GM18511 (cell line): Measurements from ENCODE around the gene TDO2.
"Not testable (repeated sequence)": the region's sequence is repeated elsewhere in the genome, so short reads cannot be mapped to it uniquely, and the experiment has no call there.

Source experiments
- ATAC-seq: cut with Tn5 transposase; IDR thresholded peaks from one replicate; pipeline ENCODE4 v1.9.1; 2021; ENCODE audit warnings: mild to moderate bottlenecking, moderate library complexity; ENCODE audit not compliant: unreplicated experiment

The TDO2 gene

DNA sequence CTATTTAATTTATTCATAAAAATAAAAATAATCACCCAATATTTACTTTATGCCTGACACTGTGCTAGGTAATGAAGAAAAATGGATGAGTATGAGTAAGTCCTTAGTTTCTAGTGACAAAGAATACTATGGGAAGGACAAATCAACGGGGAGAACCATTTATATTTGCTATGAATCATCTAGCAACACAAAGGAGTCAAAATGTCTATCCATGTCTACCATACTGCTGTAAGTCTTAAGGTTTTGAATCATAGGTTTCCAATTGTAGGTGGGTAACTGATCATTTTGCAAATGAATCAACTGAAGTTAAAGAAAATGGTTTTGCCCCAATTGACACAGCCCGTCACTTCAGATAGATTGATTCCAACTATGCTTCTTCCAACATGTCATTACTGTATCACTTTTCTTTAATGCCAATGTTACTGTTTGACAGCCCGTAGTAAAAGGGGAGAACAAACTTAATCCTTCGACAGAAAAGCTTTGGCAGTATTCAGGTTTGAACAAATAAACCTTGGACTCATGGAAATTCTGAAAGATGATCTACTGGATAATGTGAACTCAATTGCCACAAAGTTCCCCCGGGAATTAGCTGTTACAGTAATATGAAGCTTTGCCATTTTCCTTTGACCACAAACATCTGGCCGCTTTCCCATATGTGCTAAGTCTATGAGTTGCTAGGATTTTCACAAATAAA lies 3.2 kb downstream of the TDO2 start:
- ATAC-seq: no peak

DNA sequence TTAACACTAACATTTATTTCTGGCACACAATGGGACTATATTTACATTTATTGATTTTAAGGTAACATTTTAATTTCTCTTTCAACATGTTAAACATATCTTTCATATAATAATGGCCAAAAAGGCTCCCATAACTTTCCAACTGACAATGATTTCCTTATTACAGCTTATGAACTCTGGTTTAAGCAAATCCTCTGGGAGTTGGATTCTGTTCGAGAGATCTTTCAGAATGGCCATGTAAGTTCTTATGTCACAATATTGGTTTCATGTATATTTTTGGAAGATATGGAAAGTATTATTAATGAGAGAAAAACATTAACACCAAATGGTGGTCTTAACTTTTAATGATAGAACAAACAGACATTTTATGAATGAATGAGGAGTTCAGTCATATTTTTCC lies 4.1 kb downstream of the TDO2 start:
- no peak for ATAC-seq

DNA sequence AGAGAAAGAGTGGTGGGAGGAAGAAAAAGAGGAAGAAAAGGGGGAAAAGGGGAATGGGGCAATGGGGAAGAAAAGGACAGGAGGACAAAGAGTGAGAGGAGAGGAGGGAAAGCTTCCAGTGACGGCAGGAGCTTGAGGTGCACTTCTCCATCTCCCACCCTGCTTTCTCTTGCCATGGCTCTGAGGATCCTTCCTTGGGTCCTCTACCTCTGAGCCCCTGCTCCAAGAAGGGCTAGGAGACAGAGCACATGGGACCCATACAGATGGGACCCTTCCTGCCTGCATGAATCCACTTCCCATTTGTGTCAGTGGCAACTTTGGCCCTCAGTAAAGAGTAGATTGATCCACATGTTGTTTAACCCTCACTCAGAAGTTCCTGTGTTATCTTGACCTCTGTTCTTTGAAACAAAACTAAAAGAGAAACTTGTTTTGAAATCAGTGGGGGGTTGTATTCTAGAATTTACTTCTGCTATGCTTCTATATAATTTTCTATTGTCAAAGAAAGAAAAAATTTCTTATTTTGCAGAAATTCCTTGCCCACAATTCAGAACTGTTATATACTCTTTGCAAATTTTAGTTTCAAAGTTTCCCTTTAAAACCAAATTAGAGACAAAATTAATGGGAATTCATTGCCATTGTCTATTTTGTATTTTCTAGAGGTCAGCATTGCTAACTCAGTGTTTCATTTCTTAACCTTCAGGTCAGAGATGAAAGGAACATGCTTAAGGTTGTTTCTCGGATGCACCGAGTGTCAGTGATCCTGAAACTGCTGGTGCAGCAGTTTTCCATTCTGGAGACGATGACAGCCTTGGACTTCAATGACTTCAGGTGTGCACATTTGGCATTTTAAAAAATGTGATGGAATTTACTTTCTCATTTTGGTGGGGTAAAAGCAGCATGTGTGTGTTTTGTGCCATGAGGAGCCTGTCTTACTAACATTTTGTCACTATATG lies 5.0 kb downstream of the TDO2 start:
- ATAC-seq: peak; percentile 72

DNA sequence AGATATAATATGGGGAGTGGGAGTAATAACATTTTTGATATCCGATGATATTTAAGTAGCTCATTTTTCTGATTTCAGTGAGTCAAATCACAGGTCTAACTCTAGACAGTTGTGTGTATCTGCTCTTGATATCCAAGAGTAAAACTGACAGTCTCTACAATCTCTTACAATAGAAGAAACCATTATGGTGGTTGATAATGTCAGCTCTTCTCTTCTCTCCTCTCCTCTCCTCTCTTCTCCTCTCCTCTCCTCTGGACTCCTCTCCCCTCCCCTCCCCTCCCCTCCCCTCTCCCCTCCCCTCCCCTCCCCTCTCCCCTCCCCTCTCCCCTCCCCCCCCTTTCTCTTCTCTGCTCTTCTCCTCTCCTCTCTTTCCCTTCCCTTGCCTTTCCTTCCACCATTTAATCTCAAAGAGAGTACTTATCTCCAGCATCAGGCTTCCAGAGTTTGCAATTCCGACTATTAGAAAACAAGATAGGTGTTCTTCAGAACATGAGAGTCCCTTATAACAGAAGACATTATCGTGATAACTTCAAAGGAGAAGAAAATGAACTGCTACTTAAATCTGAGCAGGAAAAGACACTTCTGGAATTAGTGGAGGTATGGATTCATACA lies 6.2 kb downstream of the TDO2 start:
- ATAC-seq: no peak

DNA sequence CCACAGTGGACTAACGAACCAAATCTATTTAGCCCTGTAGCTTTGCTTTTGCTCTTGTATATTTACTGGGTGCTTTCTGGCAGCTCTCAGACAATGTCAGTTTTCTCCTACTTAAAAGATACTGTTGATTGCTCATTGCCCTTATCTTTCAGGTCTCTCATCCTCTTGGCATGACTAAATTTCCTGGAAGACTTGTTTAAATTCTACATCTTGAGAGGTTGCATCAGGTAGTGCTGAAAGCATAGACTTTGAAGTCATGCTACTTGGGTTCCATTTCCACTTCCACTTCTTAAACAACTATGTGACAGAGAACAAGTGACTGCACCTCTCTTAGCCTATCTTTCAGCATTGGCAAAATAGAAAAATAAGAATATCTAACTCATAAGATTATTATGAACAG lies 8.4 kb downstream of the TDO2 start:
- no peak for ATAC-seq

DNA sequence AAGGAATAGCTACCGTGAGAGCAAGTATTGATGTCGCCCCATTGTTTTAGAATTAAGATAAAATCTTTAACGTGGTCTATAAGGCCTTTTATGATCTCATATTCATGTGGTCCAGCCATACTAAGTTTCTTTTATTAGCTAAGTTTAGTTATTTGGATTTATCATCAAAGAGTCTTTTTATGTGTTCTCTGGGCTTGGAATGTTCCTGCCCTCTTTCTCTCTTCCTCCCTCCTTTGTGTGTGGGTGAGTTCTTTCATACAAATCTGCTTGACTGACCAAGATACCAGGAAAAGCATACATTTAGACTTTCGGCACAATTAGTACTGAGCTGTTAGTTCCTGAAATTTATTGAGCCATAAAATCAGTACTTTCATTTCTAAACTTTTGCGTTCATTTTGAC lies 11.3 kb downstream of the TDO2 start:
- ATAC-seq: no peak

DNA sequence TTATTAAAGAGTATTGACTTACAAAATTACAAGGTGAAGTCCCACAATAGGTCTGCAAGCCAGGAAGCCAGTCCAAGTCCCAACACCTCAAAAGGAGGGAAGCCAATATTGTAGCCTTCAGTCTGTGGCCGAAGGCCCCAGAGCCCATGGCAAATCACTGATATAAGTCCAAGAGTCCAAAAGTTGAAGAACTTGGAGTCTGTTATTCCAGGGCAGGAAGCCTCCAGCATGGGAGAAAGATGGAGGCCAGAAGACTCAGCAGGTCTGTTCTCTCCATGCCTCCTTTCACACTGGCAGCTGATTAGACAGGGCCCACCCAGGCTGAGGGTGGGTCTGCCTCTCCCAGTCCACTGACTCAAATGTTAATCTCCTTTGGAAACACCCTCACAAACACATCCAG lies 18.1 kb downstream of the TDO2 start:
- ATAC-seq: no peak

DNA sequence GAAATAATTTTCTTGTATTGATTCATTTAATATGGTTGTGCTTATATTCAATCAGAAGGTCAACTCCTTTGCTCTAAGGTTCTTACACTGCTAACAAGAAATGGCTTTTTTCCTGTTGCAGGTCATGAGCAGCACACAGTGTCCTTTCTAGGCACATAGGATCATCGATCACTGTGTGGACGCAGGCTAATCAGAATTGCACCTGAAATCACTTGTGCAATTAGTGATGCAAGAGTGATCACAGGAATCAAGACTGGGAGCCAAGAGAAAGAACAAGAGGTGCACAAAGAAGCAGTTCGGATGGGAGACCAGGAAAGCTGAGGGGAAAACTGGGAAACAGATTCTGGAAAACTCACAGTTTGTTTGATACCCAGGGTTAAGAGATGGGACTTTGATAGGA lies 21.1 kb downstream of the TDO2 start:
- no peak for ATAC-seq

DNA sequence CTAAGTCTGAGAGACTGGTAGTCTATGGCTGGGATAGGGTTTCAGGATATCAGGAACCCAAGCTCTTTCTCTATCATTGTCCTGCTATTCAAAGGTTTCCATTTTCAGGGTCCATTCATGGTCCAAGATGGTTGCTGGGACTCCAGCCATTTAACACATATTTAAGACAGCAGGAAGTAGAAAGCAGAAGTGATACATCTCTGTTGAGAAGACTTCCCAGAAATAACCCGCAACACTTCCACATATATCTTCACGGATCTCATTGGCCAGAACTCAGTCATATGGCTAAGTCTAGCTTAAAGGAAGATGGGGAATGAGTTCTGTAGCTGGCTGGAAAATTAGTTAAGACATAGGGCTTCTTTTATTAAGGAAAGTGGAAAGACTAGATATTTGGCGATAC lies 26.3 kb downstream of the TDO2 start:
- ATAC-seq: no peak

DNA sequence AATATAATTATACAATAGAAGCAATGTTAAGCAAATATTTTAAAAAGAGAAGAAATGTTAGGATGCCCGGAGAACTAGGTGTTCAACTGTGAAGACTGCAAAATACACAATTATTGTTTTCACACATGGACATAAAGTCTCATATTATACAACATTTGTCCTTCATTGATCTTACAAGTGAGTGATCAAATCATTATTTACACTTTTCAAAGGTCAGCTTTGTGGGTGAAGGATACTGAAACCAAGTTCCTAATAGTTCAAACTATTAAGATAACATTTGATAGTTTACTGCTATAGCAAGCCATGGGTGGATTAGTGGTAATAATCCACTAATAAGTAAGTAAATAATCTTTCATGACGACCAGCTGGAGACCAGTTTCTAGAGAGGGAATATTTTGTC lies 26.8 kb downstream of the TDO2 start:
- ATAC-seq: no peak

DNA sequence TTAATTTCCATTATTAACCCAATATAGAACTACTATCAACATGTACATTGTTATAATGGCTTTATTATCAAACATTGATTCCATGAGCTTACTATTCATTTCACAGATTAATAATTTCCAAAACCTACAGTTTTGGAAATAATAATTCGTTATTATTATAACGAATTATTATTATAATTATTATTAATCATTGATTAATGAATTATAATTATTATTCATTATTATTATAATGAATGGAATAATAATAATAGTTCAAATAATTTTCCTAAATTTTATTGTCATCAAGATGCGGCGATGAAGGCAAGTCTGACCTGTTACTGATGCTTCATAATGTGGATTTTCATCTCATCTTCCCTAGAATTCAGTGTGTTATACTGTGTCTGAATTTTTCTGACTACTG lies 28.1 kb downstream of the TDO2 start:
- no peak for ATAC-seq

DNA sequence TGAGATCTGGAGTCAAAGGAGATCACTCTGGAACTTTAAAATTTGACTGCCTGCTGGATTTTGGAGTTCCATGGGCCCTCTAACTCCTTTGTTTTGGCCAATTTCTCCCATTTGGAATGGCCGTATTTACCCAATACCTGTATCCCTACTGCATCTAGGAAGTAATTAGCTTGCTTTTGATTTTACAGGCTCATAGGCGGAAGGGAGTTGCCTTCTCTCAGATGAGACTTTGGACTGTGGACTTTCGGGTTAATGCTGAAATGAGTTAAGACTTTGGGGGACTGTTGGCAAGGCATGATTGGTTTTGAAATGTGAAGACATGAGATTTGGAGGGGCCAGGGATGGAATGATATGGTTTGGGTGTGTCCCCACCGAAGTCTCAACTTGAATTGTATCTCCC lies 31.1 kb downstream of the TDO2 start:
- not testable (repeated sequence) for ATAC-seq

DNA sequence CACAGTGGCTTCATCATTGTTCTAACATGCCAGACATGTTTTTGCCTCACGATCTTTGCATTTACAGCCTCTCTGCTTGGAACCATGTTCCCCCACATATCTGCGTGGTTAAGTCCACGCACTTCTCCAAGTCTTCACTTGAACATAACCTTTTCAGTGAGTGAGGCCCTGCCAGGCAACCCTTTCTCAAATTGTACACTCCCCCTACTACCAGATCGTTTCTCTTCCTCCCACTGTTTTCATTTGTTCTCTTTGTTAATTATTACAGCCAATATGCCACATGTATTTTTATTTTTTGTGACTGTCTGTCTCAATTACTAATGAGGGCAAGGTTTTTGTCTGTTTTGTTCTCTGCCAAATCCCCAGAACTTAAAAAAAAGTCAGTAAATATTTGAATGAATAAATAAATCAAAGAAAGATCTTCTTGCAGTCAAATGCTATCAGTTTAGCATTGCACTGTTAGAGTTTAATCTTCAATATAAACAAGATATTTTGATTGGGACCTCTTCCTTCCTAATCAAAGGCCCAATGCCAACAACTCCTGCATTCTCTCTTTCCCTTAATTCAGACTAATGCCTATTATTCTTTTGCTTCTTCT lies 32.0 kb downstream of the TDO2 start:
- no peak for ATAC-seq

DNA sequence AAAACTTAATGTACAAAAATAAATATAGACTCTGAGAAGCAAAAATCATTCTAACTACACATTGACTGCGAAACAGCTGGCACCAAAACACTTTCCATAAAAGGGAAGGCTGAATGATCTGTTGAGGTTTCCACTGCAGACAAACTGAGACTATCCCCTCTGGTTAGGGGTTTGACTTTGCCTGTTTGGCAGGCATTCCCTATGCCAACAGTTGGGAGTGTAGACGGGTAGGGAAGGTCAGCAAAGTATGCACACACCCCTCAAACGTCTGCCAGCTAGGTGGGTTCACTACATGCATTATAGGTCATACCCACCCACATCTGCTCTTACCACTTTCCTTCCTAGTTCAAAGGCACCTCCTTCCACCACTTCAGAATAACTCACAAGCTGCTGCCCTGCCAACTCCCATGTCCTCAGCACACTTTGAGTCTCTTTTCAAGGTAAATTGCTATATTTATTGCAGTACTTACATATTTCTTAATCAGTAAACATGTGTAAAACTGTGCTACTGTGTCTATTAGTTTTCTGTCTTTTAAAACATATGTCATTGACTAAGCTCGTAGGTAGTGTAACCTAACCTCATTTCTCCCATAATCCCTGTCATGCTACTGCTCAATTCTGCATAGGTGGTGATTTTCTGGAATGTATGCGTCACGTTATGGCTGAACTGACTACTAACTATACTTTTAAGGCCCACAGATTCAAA lies 37.7 kb downstream of the TDO2 start:
- ATAC-seq: no peak

DNA sequence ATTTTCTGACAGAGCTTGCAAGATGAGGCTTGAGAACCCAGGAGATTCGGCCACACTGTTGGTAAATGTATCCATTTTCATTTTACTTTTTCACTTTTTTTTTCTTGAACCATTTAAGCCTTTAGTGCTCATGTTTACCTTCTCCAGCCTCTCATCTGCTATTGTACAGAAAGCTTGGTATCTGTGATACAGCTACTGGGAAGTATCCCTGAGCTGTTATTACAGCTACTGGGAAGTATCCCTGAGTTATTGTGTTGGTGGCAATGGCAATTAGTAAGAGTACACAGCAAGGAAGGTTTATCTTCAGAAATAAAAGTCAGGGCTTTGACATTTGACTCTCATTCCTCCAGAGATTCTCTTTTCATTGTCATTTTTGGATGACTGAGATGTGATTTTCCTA lies 38.3 kb downstream of the TDO2 start:
- ATAC-seq: no peak

DNA sequence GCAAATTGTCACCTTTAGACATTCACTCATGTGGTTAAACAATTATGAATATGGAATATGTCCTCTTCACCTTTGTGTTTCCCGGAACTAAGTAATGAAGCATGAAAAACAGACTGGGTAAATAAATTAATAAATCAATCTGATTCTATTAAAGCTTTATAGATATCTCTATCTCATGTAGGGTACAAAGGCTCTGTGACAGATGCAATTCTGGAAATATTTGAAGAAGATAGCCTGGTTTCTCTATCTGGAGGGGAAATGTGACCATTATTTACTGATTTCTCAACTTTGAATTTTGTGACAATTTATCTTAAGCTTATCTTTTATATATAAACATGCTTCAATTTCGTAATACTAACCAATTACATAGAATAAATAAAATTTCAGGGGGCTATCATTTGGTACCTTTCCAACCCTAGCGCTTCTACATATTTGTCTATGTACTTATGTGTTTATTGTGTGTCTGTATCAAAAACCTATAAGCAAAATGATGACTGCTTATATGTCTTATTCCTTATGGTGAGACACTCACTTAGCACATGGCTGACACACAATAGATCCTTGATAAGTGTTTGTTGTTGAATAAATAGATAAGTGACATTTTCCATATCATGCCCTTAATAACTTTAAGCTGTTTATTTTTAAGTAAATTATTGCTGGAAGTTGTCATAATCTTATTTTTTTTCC lies 40.3 kb downstream of the TDO2 start:
- ATAC-seq: no peak

DNA sequence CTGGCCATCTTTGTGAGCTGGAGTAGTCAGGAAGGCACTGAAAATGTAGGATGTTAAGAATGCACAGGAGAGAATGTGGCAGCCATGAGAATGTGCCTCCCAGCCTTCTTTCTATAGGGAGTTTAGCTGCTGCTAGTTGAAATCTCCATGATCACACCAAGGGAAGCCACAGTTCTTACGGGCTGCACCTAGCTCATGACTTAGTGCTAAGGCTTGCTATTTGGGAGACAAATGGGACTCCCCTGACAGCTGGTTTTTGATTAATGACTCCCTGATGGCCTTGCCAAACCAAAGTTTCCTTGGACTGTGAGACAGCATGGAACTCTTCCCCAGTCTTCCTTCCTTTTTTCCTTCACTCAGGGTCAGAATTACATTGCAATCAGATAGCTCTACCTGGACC lies 41.0 kb downstream of the TDO2 start:
- no peak for ATAC-seq

DNA sequence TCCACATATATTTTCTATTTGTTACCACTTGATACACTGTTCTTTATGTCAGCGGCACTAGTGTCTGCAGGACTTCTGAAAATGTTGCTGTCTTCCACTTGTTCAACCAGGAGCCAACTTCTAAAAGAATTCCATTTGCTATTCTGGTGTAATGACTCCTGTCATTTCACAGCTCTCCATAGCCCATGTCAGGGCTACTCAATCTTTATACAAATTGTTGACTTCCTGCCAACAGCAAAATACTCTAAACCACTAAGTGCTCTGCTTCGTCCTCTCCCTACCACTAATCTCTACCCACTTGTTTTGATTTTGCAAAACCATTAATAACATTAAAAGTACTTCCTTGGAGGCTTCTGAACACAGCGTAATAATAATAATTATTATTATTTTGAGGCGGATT lies 43.0 kb downstream of the TDO2 start:
- no peak for ATAC-seq

DNA sequence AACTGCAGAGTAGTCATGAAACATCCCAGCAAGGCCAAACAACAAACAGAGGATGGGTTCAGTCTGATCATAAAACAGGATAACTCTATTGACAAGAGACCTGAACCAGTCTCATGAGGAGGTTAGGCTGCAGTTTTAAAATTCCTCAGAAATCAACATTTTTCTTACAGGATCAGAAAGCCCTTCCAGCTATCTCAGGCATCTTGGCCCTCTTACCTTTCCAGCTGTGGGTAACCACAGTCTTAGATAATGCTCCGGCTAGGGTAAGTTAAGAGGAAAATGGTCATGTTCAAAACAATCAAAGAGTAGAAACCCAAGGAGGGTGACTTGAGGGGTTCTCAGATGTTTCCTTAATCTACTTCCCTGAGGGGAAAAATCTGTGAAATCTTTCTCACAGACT lies 45.0 kb downstream of the TDO2 start:
- ATAC-seq: no peak

DNA sequence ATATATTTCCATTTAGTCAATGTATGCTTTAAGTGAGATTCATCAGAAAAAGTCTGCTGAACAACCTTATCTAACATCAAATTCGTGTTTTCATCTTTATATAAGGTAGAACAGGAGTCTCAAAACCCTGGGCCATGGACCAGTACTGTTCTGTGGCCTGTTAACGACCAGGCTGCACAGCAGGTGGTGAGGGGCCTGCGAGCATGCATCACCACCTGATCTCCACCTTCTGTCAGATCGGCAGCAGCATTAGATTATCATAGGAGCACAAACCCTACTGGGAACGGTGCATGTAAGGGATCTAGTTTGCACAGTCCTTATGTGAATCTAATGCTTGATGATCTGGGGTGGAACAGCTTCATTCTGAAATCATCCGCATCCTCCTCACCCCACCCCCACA lies 47.0 kb downstream of the TDO2 start:
- ATAC-seq: no peak
